GM21367 (cell line): ENCODE results near the gene FAM111B.
"Not testable (repeated sequence)": the region's sequence is repeated elsewhere in the genome, so short reads cannot be mapped to it uniquely, and the experiment has no call there.

Experiments used
- ATAC-seq: cut with Tn5 transposase; IDR thresholded peaks from one replicate; pipeline ENCODE4 v1.9.1; 2021; ENCODE audit not compliant: unreplicated experiment

The FAM111B gene

DNA sequence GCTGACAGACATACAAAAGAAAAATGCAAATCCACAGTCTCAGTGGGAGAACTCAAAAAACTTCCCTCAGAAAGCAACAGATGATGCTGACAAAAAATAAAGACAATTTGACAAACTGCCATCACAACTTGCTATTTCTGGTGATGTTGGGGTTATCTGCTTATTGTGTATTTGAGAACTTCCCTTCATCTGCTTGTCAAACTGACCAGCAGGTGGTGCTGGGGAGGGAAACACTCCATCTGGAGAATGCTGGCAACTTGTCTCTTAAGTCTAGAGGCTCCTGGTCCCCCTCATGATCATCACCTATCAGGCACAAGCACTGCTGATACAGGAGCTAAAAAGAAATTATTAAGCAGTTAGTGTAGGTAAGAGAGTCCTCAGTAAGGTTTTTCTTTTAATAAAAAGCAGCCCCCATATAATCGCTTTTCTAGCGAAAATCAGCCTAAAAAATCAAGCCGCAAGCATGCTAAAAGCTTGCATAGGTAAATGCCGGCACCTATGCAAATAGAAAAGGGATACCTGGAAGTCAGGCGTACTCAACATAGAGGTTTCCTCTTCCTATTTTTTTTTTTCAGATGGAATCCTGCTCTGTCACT lies 9.8 kb upstream of the FAM111B start:
- peak; percentile 32 for ATAC-seq

DNA sequence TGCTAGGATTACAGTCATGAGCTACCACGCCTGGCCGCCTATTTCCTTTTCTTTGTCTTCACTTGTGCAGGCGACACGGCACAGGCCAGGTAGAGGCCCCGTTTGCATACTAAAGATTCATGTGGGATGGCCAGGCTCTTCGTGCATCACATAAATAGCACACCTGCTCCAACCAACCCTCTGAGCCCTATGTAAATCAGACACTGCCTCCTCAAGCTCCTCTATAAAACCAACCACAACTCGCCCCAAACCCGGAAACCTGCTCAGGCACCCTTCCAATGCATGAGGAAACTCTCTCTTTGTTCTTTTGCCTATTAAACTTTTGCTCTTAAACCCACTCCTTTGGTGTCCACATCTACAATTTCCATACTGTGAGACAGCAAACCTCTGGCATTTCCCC lies 9.1 kb upstream of the FAM111B start:
- ATAC-seq, result peak; percentile 27

GRCh38 chr11:59102259-59102765 lies 4.7 kb upstream of the FAM111B start:
- peak; percentile 68 for ATAC-seq

DNA sequence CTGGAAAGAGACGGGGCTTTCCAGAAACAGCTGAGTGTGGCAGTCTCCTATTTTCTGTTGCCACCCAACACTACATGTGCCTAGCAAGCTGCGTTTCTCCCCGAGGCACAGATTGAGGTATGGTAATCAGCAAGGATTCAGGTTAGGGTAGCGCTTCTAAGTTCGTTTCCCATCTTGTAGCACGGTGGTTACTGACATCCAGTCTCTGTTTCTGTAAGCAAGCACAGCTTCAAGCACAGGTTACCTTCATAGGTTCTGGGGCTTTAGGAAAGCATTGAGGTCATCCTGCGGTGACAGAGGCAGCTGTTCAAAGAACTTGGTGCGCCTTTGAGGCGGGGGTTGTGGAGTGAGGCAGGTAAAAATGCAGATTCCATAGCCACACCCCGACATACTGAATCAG lies 684 bp downstream of the FAM111B start:
- peak; percentile 30 for ATAC-seq

- no peak for ATAC-seq
Observed at GRCh38 chr11:59112494-59112893, 5.5 kb downstream of the FAM111B start.

DNA sequence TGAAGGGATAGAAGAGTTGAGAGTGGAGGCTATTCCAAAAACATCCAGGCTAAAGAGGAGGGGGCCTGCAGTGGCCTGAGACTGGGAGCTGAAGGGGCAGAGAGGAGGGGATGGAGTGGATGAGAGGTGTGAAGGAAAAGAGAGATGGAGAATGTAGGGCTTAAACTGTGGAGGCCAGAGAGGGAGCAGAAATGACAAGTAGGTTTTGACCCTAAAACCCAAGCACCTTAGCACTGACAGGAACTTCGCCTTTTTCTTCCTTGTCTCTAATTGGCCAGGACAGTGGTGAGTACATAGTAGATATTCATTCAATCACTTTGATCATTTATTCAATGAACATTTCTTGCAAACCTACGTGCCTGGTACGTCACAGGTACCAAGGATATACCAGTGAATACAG lies 7.3 kb downstream of the FAM111B start:
- no peak for ATAC-seq

GRCh38 chr11:59115553-59115952 lies 8.5 kb downstream of the FAM111B start:
- no peak for ATAC-seq

GRCh38 chr11:59117774-59118173 lies 10.7 kb downstream of the FAM111B start:
- ATAC-seq, result no peak

DNA sequence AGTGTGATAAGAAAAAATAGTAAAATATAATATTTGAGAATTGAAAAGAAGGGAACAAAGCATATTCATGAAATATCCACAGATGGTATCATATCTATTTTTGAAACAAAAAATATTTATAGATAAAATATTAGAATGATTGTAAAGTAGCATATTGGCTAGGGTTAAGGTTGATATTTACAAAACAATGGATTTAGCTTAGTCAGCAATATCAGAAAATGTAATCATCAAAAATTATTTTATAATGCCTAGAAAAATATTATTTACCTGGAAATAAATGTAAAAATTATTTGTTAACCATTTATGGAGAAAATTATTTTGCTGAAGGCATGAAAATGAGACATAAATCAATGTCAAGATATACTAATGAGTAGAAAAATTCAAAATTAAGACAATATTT lies 12.8 kb downstream of the FAM111B start:
- no peak for ATAC-seq

DNA sequence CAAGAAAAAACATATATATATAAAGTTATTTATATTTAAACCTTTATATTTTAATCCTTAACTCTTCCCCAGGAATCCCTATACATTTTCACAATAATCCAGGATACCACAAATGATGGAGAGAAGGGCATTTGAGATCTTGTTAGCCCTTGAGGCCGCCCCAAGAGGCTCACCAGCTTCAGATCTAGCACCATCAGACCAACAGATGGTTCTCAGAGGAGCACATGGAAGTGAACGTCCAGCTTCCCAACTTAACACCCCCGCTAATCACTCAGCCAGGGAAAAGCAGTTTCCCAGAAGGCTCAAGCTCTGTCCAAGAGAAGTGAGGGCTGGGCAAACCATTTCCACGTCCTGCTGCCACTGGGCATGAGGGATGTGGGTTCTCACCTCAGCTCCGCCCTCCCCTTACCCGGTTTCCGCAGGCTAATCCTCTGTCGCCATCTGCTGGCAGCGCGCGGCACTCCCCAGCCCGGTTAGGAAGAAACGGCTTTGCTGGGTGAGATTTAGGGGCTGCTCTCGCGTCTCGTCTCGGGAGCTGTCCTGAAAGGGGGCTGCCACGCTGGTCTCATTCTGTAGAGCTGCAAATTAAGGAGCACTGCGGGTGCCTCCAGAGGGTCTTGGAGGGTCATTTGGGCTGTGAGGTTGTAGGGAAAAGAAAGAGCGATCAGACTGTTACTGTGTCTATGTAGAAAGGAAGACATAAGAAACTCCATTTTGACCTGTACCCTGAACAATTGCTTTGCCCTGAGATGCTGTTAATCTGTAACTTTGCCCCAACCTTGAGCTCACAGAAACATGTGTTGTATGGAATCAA lies 28.8 kb downstream of the FAM111B start:
- ATAC-seq, result peak; percentile 96

- not testable (repeated sequence) for ATAC-seq
Observed at GRCh38 chr11:59136551-59136950, 29.5 kb downstream of the FAM111B start.

DNA sequence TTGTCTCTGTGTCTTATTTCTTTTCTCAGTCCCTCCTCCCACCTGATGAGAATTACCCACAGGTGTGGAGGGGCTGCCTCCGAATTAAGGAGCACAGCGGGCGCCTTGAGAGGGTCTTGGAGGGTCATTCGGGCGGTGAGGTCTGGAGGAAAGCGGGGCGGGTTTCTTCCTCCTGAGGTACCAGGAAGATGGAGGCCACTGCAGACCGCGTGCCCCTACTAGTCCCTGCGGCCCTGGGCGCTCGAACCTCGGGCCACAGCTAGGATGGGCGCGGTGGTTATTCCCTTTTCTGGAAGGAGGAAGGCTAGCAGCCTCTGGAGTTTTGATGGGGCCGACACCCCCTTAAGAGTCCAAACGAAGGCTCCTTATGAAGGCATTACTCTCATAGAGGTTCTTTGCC lies 30.2 kb downstream of the FAM111B start:
- no peak for ATAC-seq

DNA sequence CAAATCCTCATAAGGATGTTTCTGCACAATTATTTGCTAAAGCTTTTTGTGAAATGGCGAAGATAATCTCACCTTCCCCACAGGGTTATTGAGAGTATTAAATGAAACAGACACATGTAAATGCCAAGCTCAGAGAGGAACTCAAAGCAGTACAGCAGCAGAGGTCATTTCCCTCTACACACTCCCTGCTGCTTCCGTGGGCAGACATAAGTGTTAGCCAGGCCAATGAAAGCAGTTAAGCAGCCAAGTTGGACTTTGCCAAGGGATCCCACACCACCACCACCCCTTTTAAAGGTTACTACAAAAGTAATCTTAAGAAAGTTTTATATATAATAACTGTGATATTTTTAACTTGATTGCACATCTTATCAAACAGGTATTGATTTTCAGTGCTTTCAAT lies 31.6 kb downstream of the FAM111B start:
- no peak for ATAC-seq

- ATAC-seq, result no peak
Observed at GRCh38 chr11:59141191-59141590, 34.2 kb downstream of the FAM111B start.

DNA sequence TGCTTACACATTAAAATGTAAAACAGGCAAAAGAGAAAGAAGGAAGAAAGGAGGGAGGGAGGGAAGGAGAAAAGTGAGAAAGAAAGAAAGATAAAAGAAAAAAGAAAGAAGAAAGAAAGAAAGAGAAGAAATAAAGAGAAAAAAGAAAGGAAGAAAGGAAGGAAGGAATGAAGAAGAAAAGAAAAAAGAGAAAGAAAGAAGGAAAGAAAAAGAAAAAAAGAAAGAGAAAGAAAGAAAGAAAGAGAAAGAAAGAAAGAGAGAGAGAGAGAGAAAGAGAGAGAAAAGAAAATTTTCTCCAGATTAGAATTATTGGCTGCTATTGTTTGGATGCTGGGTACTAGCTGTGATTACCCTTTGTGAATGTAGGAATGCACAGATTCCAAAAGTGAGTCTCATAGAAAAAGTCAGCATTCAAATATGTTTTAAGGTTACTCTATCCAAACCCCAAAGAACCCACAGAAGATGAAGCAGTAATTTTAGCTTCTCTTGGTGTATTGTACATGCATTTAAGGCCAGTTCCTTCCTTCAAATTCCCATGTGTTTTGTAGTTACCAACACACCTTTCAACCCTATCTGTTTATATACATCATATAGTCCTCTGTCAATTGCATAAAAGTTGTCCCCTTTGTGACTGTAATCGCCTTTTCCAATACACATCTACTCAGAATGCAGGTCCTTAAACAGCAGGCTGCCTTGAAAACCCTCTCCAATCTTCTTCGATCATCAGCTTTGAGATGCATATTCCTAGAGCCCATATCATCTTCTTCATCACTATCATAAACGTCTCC lies 34.8 kb downstream of the FAM111B start:
- no peak for ATAC-seq

- peak; percentile 42 for ATAC-seq
Observed at GRCh38 chr11:59142530-59143507, 35.8 kb downstream of the FAM111B start, which contains the start of gene FAM111A. Gene FAM111A, plus strand, starts transcription at chr11:59142856. Its CDS starts 6,017 bp downstream, at chr11:59148873.

- no peak for ATAC-seq
Observed at GRCh38 chr11:59144096-59144495, 37.1 kb downstream of the FAM111B start.

- ATAC-seq, result peak; percentile 43
Observed at GRCh38 chr11:59144579-59145345, 37.7 kb downstream of the FAM111B start.

- no peak for ATAC-seq
Observed at GRCh38 chr11:59145534-59145933, 38.5 kb downstream of the FAM111B start.

DNA sequence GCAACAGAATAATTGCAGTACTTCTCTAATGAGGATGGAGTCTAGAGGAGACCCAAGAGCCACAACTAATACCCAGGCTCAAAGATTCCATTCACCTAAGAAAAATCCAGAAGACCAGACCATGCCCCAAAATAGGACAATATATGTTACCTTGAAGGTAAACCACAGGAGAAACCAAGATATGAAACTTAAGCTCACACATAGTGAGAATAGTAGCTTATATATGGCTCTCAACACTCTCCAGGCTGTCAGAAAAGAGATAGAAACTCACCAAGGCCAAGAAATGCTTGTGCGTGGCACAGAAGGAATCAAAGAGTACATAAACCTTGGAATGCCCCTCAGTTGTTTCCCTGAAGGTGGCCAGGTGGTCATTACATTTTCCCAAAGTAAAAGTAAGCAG lies 44.7 kb downstream of the FAM111B start:
- peak; percentile 44 for ATAC-seq
